GM21390 (cell line): ENCODE results near the gene SRCAP.
"Not testable (repeated sequence)": the region's sequence is repeated elsewhere in the genome, so short reads cannot be mapped to it uniquely, and the experiment has no call there.

Experiments used
- ATAC-seq: cut with Tn5 transposase; IDR thresholded peaks from one replicate; pipeline ENCODE4 v1.9.1; 2021; ENCODE audit not compliant: unreplicated experiment

The SRCAP gene

DNA sequence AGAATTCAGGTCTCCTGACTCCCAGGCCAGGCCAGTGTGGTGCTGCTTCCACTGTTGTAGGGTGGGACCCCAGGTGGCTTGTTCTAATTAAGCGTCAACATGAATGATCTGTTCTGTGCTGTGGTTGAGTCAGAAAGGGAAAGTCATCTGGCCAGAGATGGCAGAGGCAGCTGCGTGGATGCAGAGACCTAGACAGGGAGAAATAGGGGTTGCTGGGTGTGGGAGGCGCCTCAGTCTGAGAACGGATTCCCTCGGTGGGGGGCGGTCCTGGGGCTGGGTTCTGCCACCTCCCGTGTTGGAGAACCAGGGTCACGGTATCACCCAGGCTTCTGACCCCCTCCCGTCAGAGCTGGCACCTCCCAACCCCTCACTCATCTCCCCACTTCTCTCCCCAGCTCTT, 35.2 kb upstream of the SRCAP start:
- ATAC-seq = no peak

DNA sequence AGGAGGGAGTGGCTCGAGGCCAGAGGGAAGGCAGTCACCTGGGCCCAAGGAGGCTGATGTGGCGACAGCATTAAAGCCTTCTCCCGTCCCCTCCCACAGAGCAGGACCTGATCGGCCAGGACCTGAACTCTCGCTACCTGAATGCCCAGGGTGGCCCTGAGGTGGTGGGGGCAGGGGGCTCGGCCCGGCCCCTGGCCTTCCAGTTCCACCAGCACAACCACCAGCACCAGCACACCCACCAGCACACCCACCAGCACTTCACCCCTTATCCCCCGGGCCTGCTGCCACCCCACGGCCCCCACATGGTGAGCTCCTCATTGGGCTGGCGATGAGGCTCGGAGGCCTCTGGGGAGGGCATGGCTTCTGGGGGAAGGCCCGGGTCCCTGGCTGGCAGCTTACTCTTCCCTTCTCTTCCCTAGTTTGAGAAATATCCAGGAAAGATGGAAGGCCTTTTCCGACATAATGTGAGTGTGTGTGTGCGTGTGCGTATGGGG, 34.3 kb upstream of the SRCAP start:
- ATAC-seq = no peak

DNA sequence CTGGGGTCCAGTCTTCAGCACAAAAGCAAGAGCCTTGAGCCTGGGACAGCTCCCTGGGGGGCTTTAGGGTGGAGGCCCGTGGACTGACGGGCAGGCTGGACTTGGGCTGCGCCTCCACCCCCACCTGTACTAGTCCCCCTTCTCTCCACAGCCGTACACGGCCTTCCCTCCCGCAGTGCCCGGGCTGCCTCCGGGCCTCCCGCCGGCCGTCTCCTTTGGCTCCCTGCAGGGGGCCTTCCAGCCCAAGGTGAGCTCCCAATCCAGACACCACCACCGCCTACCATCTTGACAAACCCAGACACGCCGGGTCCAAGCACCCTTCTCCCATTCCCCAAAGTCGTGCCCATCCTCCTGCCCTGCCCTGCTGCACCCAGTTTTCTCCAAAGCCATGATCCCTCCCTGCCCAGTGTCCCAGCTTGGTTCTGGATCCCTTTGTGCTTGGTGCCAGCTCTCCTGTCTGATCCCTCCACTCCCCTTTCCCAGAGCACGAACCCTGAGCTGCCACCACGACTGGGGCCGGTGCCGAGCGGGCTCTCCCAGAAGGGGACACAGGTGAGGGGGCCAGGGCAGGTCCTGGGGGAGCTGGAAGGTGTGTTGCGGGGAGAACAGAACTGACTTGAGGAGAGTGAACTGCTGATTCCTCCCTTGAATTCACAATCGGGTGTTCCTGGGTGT, 33.7 kb upstream of the SRCAP start:
- no peak for ATAC-seq

DNA sequence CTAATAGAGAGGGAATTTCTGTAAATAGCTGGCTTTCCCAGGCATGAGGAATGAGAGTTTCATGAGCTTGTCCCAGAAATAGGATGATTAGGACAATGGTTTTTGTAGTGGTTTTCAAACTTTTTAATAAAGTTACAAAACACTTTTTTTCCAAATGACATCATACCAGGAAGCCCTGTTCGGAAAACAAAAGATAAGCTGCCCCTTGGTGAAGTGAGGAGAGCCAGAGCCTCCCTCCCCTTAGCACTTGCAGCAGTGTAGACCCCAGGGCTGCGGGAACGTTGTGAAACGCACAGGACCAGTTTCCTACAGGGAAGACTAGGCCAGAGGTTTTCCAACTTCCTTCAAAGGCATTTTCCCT, 33.2 kb upstream of the SRCAP start:
- no peak for ATAC-seq

DNA sequence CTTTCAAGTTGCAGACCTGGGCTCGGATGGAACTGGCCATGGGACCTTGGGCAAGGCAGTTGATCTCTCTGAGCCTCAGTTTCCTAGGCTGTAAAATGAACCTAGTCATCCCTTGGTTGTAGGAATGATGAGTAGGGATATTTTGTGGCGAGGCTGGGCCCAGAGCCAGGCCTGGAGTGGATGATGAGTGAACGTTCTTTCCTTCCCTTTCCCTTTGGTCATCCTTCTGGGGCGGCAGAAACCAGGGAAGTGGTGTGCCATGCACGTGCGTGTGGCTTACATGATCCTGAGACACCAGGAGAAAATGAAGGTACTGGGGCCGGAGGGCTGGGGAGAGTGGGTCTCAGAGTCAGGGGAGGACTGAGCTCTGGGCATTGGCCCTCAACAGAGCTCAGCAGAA, 32.3 kb upstream of the SRCAP start:
- ATAC-seq = no peak

DNA sequence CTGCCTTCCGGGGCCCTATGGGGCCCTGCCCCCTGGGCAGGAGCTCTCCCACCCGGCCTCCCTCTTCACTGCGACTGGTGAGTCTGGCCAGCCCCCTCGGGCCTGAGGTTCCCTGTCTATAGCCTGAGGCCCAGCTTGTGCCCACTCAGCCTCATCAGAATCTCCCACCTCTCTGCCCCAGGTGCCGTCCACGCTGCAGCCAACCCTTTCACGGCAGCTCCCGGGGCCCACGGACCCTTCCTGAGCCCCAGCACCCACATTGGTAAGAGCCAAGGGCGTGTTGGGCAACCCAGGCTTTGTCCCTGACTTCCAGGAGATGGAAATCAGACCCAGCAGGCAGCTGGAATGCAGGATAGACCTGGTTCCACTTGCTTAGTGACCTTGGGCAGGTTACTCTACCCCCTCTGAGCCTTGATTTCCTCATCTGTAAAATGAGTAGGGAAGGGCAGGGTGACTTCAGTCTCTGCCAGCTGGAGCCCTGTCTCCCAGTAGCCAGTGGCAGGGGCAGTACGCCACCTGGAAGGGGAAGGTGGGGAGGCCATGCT, 31.5 kb upstream of the SRCAP start:
- ATAC-seq = no peak

DNA sequence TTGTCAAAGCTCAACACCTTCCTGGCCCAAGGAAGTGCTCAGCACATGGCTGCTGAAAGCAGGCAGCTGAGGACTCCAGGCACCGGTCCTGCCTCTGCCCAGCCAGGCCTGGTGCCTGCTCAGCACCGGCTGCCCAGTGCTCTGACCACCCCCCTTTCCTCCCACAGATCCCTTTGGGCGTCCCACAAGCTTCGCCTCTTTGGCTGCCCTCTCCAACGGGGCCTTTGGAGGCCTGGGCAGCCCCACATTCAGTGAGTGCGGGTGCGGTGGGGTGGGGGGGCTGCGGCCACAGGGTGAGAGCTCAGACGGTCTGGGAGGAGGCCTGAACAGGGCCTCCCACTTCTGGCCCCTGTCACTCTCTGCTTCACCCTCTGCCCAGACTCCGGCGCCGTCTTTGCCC, 30.6 kb upstream of the SRCAP start:
- ATAC-seq = no peak

DNA sequence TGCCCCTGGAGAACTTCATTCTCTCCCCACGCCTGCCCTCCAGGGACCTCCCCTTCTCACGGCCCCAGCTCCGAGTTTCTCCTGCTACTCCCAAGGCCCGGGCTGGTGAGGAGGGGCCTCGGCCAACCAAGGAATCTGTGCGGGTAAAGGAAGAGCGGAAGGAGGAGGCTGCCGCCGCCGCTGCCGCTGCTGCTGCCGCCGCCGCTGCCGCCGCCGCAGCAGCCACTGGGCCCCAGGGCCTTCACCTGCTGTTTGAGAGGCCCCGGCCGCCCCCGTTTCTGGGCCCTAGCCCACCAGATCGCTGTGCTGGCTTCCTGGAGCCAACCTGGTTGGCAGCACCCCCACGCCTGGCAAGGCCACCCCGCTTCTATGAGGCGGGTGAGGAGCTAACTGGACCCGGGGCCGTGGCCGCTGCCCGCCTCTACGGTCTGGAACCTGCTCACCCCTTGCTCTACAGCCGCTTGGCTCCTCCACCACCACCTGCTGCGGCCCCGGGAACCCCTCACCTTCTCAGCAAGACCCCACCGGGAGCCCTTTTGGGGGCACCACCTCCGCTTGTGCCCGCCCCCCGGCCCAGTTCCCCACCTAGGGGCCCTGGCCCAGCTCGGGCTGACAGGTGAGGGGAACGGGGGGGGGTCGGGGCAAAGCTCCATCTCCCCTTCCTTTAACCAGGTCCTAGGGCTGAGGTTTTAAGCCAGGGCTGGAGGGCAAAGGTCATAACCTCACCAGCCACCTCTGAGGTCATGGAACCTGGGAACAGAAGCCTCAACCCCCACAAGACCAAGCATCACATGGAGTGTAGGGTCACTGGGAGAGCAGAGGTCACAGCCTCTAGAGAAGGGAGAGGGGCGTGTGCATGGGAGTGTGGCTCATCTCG, 29.7 kb upstream of the SRCAP start:
- no peak for ATAC-seq

DNA sequence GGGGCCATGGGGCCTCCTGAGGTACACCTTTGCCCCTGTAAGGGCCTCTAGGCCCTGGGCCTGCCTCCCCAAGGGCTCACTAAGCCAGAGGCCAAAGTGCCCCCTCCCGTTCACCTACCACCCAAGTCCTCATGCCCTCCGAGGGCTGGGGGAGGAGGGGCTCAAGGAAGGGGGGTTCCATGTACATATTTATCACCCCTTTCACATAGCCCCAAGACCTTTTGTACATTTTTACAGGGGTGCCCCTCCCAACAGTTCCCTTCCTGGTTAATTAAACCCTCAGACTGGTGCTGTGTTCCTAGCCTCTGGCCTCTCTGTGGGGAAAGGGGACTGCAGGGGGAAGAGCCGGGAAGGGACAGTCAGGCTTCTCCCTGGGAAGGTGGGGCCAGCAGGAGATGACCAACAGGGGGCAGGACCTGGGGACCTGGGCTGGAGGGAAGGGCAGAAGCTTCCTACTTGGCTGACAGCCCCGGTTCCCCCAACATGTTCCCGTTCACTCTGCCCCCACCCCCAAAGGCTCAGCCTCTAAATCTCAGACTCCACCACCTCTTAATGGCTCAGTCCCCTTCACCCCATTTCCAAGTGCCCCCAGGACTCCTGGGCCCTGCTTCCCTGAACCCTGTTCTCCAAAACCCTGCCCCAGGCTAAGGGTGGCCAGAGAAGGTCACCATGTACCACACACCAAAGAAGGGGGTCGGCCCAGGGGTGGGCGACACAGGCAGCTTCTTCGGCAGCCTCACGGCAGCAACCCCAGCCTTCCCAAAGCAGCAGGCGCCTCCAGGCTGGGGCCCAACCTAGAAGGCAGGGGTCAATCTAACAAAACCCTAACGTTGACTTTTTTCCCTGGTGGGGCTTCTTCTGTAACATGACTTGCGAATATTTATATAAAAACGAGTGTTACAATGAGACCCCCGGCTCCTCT, 28.8 kb upstream of the SRCAP start:
- ATAC-seq = no peak

DNA sequence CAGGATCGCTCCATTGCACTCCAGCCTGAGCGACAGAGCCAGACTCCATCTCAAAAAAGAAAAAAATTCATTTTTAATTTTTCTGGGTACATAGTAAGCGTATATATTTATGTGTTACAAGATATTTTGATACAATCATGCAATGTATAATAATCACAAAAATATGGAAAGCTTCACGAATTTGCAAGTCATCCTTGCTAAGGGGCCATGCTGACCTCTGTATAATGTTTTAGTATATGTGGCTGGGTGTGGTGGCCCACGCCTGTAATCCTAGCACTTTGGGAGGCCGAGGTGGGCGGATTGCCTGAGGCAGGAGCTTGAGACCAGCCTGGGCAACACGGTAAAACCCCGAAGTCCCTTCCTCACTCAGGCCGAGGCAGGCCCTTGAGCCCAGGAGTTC, 23.8 kb upstream of the SRCAP start:
- ATAC-seq = no peak

DNA sequence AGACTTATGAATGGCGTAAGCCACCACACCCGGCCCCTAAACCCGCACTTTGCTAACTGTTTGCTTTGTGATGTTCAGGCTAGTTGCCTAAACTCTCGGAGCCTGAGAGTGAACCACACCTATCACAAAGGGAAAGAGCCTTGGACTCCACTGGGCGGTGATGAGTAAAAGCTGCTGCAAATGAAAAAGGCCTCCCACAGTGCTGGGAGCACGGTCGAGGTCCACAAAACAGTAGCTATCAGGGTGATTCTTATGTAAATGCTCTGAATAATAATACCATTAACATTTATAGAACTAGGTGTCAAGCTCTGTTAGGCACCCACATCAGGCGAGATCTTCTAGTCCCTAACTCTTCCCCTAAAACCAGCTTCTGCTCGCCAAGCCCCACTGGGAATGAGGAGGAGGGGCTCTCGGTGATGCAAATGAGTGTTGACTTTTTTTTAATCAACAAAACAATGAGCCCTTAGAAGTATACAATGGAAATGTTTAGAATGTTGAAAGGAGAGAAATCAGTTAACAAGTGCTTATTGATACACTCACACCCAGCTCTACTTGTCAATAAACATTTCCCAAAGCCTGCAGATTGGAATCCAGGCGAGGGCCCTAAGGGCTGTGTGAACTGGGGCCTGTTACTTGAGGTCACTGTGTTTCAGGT, 20.9 kb upstream of the SRCAP start:
- no peak for ATAC-seq

DNA sequence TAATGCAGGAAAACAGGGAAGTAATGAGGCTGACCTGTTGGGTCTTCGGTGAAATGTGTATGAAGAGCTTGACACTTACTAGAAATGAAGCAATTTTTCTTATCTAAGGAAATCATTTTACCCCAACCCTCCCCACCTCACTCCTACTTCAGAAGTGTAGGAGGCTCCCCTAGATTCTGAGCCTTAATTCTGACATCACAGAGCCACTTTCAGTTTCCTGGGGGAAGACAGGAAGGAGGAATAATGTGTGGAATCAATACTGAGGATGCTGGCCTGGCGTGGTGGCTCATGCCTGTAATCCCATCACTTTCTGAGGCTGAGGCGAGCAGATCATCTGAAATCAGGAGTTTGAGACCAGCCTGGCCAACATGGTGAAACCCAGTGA, 20.4 kb upstream of the SRCAP start:
- ATAC-seq = no peak

DNA sequence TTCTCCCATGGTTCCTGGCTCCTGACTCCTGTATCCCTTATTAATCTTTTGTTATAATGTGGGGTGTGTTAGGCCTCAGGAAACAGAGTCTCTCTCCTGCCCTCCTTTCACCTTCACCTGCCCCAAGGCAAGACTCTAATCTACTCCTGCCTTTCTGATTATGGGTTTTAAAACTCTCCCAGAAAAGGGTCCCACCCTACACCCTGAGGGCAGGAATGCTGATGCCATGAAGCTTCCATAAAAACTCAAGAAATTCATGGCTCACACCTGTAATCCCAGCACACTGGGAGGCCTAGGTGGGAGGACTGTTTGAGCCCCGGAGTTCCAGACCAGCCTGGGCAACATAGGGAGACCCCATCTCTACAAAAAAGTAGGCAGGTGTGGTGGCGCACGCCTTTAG, 18.6 kb upstream of the SRCAP start:
- no peak for ATAC-seq

DNA sequence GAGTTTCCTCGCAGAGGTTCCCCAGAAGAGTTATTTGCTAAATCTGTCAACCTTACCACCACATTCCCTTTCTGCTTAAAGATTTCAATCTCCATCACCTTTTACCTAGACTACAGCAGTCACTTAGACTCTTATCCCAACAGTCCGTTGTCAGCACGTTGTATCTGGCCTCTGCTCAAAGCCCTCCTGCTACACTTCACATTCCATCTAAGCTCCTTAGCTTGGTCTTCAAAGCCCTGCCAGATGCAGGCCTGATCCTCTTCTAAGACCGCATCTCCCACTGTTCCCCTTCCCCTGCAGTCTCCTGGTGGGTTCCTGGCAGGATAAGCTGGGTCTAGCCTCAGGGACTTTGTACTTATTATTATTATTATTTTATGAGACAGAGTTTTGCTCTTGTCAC, 10.3 kb upstream of the SRCAP start:
- ATAC-seq = no peak

DNA sequence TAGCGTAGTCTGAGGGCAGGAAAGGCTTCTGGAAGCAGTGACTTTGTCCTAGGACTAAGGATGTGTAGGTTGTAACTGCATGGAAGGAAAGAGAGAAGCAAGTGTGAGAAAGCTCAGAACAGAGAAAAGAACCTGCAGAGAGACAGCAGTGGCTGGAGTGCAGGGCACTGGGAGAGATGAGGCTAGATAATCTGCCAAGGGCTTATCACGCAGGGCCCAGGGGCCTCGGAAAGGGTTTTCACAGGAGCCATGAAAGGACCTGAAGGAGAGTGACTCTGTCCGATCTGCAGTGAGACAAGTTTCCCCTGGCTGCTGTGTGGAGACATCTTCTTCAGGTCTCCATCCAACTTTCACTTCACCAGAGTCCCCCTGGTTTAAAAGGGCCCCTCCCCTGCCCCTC, 7.1 kb upstream of the SRCAP start:
- ATAC-seq = no peak

DNA sequence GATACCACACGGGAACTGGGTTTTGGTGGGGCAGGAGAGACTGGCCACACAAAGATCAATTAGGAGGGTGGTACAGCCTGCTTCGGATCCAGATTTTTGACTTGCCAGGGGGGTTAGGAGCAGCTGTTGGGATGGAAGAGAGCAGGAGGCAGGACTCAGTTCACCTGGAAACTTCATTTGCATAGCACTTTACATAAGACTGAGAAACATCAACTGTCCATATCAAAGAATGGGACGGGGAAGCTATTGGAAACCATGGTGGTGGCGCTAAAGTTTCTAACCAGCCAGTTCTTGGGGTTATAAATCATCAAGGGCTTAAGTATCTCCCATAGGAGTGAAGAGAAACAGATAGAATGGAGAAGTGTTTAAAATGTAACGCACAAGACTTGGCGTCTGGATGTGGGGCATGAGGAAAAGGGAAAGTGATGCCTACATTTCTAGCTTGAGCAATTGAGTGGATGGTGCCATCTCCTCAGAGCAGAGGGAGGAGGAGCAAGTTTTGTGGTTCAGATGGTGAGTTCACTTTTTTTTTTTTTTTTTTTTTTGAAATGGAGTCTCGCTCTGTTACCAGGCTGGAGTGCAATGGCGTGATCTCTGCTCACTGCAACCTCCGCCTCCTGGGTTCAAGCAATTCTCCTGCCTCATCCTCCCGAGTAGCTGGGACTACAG, 6.4 kb upstream of the SRCAP start:
- no peak for ATAC-seq

DNA sequence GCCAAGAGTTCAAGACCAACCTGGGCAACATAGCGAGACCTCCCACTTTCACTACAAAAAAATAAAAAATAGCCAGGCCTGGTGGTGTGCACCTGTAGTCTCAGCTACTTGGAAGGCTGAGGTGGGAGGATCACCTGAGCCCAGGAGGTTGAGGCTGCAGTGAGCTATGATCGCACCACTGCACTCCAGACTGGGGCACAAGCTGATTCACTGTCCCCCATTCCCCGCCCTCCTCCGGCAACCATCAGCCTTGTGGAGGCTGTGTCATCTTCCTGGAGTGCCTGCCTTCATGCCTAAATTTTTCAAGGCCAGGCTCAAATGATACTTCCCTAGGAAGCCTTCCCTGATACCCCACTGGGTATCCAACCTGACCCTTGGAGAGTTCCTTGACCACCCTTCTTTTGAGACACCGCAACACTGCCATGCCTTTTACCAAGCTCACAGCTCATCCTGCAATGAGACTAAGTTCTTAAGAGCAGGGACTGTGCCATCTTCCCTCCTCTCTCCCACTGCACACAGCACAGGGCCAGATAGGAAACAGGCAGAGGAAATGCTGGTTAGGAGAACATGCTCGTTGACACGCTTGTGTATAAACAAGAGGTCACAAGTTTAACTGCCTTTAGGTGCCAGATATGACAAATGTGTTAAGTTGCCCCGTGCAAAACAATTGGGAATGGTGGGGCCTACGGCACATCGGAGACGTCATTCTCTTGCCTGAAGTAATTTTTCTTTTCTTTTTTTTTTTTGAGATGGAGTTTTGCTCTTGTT, 3.9 kb upstream of the SRCAP start:
- ATAC-seq = no peak

DNA sequence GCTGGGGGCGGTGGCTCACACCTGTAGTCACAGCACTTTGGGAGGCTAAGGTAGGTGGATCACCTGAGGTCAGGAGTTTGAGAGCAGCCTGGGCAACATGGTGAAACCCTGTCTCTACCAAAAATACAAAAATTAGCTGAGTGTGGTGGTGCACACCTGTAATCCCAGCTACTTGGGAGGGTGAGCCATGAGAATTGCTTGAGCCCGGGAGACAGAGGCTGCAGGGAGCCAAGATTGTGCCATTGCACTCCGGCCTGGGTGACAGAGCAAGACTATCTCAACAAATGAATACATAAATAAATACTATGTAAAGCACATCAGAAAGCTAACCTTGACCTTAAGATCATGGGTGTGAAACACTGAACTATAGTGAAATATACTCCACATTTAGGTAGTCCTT, 2.3 kb upstream of the SRCAP start:
- not testable (repeated sequence) for ATAC-seq
